CD4-positive, alpha-beta T cell (primary cell): Measurements from ENCODE around the gene P2RX2. TPM values are rescaled to one million over a fixed set of nuclear protein-coding genes. Genes with fewer than 3 reads are reported as not detected.
A peak's percentile ranks its signal among the peaks of the same experiment; 100 is the strongest.

ENCODE experiments used
- ATAC-seq: fragments of 200-7000 bp; cut with Tn5 transposase; one replicate; pipeline ENCODE4 v1.10.0; 2022; ENCODE audit warnings: mild to moderate bottlenecking; ENCODE audit not compliant: poor library complexity
- CTCF ChIA-PET: fragments of 350-600 bp; sonication (Branson Sonifier 250); formaldehyde crosslinking; loops from one replicate; lab custom pipeline; 2021; ENCODE audit warnings: antibody characterized with exemption, inconsistent platforms; lab: Charles Lee
- POLR2A ChIA-PET: fragments of 350-600 bp; sonication (Branson Sonifier 250); formaldehyde crosslinking; loops from one replicate; lab custom pipeline; 2021; ENCODE audit warnings: antibody characterized with exemption, inconsistent platforms; lab: Charles Lee
- DNase-seq, 14 experiments: peaks; one replicate each; pipeline ENCODE4 v3.0.0-alpha.2; 2013 to 2020; ENCODE audit warnings: mixed read lengths in 2 of 14
- H3K27ac ChIP-seq, 2 donors: one replicate each; pipeline versions ENCODE4 v1.5.1 to v1.7.0; 2013; ENCODE audit warnings: low read length in 2 of 2, low read depth in 1 of 2, mild to moderate bottlenecking in 1 of 2
- H3K27me3 ChIP-seq, 2 experiments: 1 replicate in 1 of 2; 2 replicates in 1 of 2; pipeline versions ENCODE4 v1.6.1 to v1.7.0; 2013; ENCODE audit warnings: low read length in 2 of 2, control low read depth in 1 of 2, mild to moderate bottlenecking in 1 of 2, moderate library complexity in 1 of 2; ENCODE audit not compliant: insufficient read depth in 2 of 2, control insufficient read depth in 1 of 2
- H3K36me3 ChIP-seq: one replicate; pipeline ENCODE4 v1.6.1; 2013; ENCODE audit warnings: low read length, control low read depth; ENCODE audit not compliant: insufficient read depth
- H3K4me1 ChIP-seq: one replicate; pipeline ENCODE4 v1.6.1; 2013; ENCODE audit warnings: low read length, control low read depth; ENCODE audit not compliant: insufficient read depth
- H3K4me3 ChIP-seq: one replicate; pipeline ENCODE4 v1.5.1; 2013; ENCODE audit warnings: mild to moderate bottlenecking, low read length, moderate library complexity
- H3K9me3 ChIP-seq, 2 experiments: 1 replicate in 1 of 2; 2 replicates in 1 of 2; pipeline versions ENCODE4 v1.6.1 to v1.7.0; 2013; ENCODE audit warnings: low read length in 2 of 2, mild to moderate bottlenecking in 2 of 2, control low read depth in 1 of 2, moderate library complexity in 1 of 2; ENCODE audit not compliant: control insufficient read depth in 1 of 2, insufficient read depth in 1 of 2
- H3K27ac Mint-ChIP-seq: one replicate; pipeline ENCODE4 v1.8.0; 2020; ENCODE audit warnings: mixed read lengths
- H3K27me3 Mint-ChIP-seq: one replicate; pipeline ENCODE4 v1.8.0; 2021; ENCODE audit warnings: mixed read lengths
- H3K36me3 Mint-ChIP-seq: one replicate; pipeline ENCODE4 v1.8.0; 2021; ENCODE audit warnings: low read depth, mixed read lengths
- H3K4me1 Mint-ChIP-seq: one replicate; pipeline ENCODE4 v1.8.0; 2021; ENCODE audit warnings: low read depth, mixed read lengths
- H3K4me3 Mint-ChIP-seq: one replicate; pipeline ENCODE4 v1.8.0; 2020; ENCODE audit warnings: mild to moderate bottlenecking, mixed read lengths
- H3K9me3 Mint-ChIP-seq: one replicate; pipeline ENCODE4 v1.8.0; 2020; ENCODE audit warnings: mixed read lengths
- CTCF ChIP-seq: fragments of 200-600 bp; IDR thresholded peaks from one replicate; pipeline ENCODE4 v1.8.0; 2022; ENCODE audit warnings: antibody characterized with exemption, mild to moderate bottlenecking
- intact Hi-C, 2 experiments: fragments of 100-400 bp; cut with DNase I in 1 of 2; cut with micrococcal nuclease in 1 of 2; formaldehyde crosslinking; loops; one replicate each; pipeline versions ENCODE4 v1.15.1 to v1.9.0; 2023 to 2025; cut with DNase I, micrococcal nuclease
- total RNA-seq, 174 experiments: library from RNA in 2 of 174; stranded (reverse) in 2 of 174; gene quantifications; one replicate each; pipeline ENCODE4 v1.2.3 and lab custom pipeline; 2021 to 2026

The P2RX2 gene
- total RNA-seq, 2 experiments from 2014 or later, result not detected

GRCh38 chr12:132623072-132623869, 4.7 kb downstream of the P2RX2 start:
- H3K27ac ChIP-seq, result no peak overlapping the region
- CTCF ChIA-PET, result no interaction called here
- H3K4me3 ChIP-seq, result no peak overlapping the region
- ATAC-seq (no peak), DNase-seq (peak in 1 of 14 experiments; percentile 8)
- H3K9me3 ChIP-seq, result peaks cover 0 to 2% of the 10 kb centered on the region in 2 experiments
- no peak for TF ChIP-seq CTCF
- H3K27me3 ChIP-seq, result peaks cover under 1 to 3% of the 10 kb centered on the region in 2 experiments
- Mint-ChIP-seq H3K4me1 (no peaks in the 10 kb centered on the region), H3K27ac (no peak overlapping the region), H3K4me3 (no peak overlapping the region), H3K9me3 (no peaks in the 10 kb centered on the region), H3K27me3 (peaks cover 3% of the 10 kb centered on the region), H3K36me3 (peaks cover 13% of the 10 kb centered on the region)
- POLR2A ChIA-PET, result no interaction called here
- intact Hi-C loops, result no loop called here
- H3K36me3 ChIP-seq, result peaks cover 15% of the 10 kb centered on the region
- peaks cover under 1% of the 10 kb centered on the region for H3K4me1 ChIP-seq

- TF ChIP-seq CTCF, result no peak
- no peaks in the 10 kb centered on the region for H3K4me1 ChIP-seq
- ChIA-PET CTCF (no interaction called here), POLR2A (no interaction called here)
- Mint-ChIP-seq H3K36me3 (peaks cover 15% of the 10 kb centered on the region), H3K4me1 (no peaks in the 10 kb centered on the region), H3K27me3 (peaks cover 3% of the 10 kb centered on the region), H3K4me3 (no peak overlapping the region), H3K27ac (no peak overlapping the region), H3K9me3 (no peaks in the 10 kb centered on the region)
- H3K36me3 ChIP-seq, result peaks cover 16% of the 10 kb centered on the region
- no peak overlapping the region for H3K27ac ChIP-seq
- peak in 1 of 14 experiments; percentile 11 for DNase-seq
- H3K4me3 ChIP-seq, result no peak overlapping the region
- intact Hi-C loops, result no loop called here
- no peak for ATAC-seq
- no peaks in the 10 kb centered on the region for H3K9me3 ChIP-seq
- peaks cover 0 to 2% of the 10 kb centered on the region in 2 experiments for H3K27me3 ChIP-seq
Measured at GRCh38 chr12:132624186-132624855, 5.7 kb downstream of the P2RX2 start.

- no peak for TF ChIP-seq CTCF
- ChIA-PET CTCF (interaction anchor here (1.0 kb wide), 1 partner anchor 10 kb away, joined by 3 read pairs; no protein-coding TSS in a partner anchor), POLR2A (no interaction called here)
- H3K27ac Mint-ChIP-seq, result no peak overlapping the region
- no peak for ATAC-seq
- Histone ChIP-seq H3K9me3 (no peaks in the 10 kb centered on the region), H3K4me3 (no peak overlapping the region), H3K27me3 (peaks cover 0 to under 1% of the 10 kb centered on the region in 2 experiments), H3K36me3 (peaks cover 23% of the 10 kb centered on the region), H3K27ac (no peak overlapping the region), H3K4me1 (no peaks in the 10 kb centered on the region)
- H3K9me3 Mint-ChIP-seq, result no peaks in the 10 kb centered on the region
- H3K36me3 Mint-ChIP-seq, result peaks cover 23% of the 10 kb centered on the region
- H3K27me3 Mint-ChIP-seq, result peaks cover 3% of the 10 kb centered on the region
- intact Hi-C loops, result no loop called here
- DNase-seq, result peak in 1 of 14 experiments; percentile 10
- no peaks in the 10 kb centered on the region for H3K4me1 Mint-ChIP-seq
- no peak overlapping the region for H3K4me3 Mint-ChIP-seq
Measured at GRCh38 chr12:132624910-132625630, 6.5 kb downstream of the P2RX2 start.
